Type B pancreatic cell (in vitro differentiated cells): ENCODE results near the gene KCNQ5. TPM values are rescaled to one million over a fixed set of nuclear protein-coding genes. Genes with fewer than 3 reads are reported as not detected.

Source experiments
- DNase-seq: peaks from one replicate; pipeline ENCODE4 v3.0.0; 2021; ENCODE audit warnings: mixed read lengths; ENCODE audit not compliant: unreplicated experiment; ENCODE audit errors: extremely low spot score
- H3K27ac Mint-ChIP-seq: 2 replicates; pipeline ENCODE4 v1.8.0; 2021; ENCODE audit warnings: mild to moderate bottlenecking, mixed read lengths
- H3K27me3 Mint-ChIP-seq: 2 replicates; pipeline ENCODE4 v1.8.0; 2021; ENCODE audit warnings: mixed read lengths
- H3K36me3 Mint-ChIP-seq: 2 replicates; pipeline ENCODE4 v1.8.0; 2021; ENCODE audit warnings: mixed read lengths
- H3K4me1 Mint-ChIP-seq: one replicate; pipeline ENCODE4 v1.8.0; 2021; ENCODE audit warnings: mixed read lengths; ENCODE audit not compliant: unreplicated experiment
- H3K4me3 Mint-ChIP-seq: 2 replicates; pipeline ENCODE4 v1.8.0; 2021; ENCODE audit warnings: mild to moderate bottlenecking, mixed read lengths
- H3K9me3 Mint-ChIP-seq: 2 replicates; pipeline ENCODE4 v1.8.0; 2021; ENCODE audit warnings: mixed read lengths
- total RNA-seq: library from RNA; stranded (reverse); gene quantifications from 2 replicates; pipeline ENCODE4 v1.2.1, GENCODE V29; 2021; ENCODE audit warnings: low replicate concordance
- TF ChIP-seq, protein P1 (sequence below): fragments of 200-600 bp; sonication (generic); conservative IDR thresholded peaks from 2 replicates; pipeline ENCODE4 v1.5.0; 2021; ENCODE audit warnings: antibody characterized with exemption, mild to moderate bottlenecking

Gene KCNQ5
- total RNA-seq, 1 donor from 2014 or later: 1.7 TPM

DNA sequence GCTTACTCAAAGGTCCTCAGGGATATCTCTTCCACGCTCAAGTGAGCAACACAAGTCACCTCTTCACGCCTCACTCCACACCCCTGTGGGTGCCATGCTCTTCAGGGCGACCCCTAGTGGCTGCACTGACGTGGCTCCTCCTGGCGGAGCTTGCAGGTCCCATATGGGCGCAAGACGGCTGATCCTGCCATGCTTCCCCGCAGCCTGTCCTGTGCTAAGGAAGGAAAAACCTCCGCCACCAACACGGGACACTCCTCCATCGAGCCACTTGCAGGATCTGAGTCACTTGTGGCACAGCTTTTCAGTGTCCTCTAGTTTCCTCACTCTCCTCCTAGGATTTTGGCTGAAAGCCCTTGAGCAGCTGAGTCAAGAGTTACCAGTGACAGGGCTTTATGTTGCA lies 512.7 kb downstream of the KCNQ5 start:
- Mint-ChIP-seq H3K4me1 (peaks cover 9% of the 10 kb centered on the region), H3K9me3 (no peaks in the 10 kb centered on the region), H3K36me3 (no peaks in the 10 kb centered on the region), H3K27ac (no peak overlapping the region), H3K27me3 (peaks cover 20% of the 10 kb centered on the region), H3K4me3 (no peak overlapping the region)
- TF ChIP-seq, protein P1, sequence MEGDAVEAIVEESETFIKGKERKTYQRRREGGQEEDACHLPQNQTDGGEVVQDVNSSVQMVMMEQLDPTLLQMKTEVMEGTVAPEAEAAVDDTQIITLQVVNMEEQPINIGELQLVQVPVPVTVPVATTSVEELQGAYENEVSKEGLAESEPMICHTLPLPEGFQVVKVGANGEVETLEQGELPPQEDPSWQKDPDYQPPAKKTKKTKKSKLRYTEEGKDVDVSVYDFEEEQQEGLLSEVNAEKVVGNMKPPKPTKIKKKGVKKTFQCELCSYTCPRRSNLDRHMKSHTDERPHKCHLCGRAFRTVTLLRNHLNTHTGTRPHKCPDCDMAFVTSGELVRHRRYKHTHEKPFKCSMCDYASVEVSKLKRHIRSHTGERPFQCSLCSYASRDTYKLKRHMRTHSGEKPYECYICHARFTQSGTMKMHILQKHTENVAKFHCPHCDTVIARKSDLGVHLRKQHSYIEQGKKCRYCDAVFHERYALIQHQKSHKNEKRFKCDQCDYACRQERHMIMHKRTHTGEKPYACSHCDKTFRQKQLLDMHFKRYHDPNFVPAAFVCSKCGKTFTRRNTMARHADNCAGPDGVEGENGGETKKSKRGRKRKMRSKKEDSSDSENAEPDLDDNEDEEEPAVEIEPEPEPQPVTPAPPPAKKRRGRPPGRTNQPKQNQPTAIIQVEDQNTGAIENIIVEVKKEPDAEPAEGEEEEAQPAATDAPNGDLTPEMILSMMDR: peak; percentile 66
- no peak for DNase-seq

DNA sequence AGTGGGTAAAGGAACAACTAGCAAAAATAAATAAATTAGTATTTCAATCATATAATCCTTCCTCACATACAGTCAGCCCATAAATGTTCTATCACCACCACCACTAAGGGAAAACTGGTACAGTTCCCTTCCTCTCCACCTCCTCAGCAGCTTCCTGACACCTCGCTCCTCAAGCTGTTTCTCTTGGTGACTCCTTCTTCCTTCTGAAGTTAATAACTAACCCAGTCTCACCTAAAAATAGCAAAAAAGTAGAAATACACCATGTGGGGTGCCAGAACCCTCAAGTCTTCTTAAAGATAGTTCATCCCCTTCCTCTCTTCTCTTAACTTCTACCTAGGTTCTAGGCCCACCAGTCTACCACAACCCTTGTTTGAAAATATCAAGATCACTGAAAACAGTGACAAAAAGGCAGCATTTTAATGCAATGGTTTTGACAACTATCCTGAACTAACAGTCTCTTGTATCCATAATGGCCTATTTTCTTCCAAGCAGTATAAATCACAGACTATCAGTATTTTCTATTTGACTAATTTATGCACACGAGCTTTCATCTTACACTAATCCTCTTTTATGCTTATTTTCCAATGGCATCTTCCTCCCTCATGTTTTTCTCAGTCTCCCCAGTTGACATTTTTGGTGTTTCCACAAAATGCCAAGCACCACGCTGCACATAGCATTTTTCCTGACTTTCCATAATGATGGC lies 518.0 kb downstream of the KCNQ5 start:
- Mint-ChIP-seq H3K36me3 (no peaks in the 10 kb centered on the region), H3K4me1 (no peaks in the 10 kb centered on the region), H3K4me3 (no peak overlapping the region), H3K9me3 (no peaks in the 10 kb centered on the region), H3K27ac (no peak overlapping the region), H3K27me3 (peaks cover 7% of the 10 kb centered on the region)
- TF ChIP-seq, protein P1: no peak
- DNase-seq: no peak

DNA sequence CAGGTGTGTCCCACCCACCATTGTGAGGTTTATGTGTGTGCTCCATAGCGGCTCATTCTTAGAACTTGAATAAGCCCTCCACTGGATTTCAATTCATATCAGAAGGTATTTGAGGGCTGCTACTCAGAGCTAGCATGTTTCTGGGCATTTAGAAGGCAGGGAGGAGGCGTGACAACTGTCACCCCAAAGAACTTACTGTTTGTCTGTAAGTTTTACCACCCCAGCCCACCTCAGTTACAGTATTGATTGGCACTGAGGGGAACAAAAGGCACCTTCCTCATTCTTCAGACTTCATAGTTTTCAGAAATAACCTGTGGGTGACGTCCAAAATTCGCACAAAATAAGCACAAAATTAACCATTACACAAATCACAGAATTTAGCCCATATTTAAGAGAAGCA lies 521.7 kb downstream of the KCNQ5 start:
- no peaks in the 10 kb centered on the region for H3K4me1 Mint-ChIP-seq
- H3K27me3 Mint-ChIP-seq: peaks cover 4% of the 10 kb centered on the region
- TF ChIP-seq, protein P1: no peak
- no peaks in the 10 kb centered on the region for H3K9me3 Mint-ChIP-seq
- H3K27ac Mint-ChIP-seq: no peak overlapping the region
- no peak for DNase-seq
- H3K4me3 Mint-ChIP-seq: no peak overlapping the region
- no peaks in the 10 kb centered on the region for H3K36me3 Mint-ChIP-seq

DNA sequence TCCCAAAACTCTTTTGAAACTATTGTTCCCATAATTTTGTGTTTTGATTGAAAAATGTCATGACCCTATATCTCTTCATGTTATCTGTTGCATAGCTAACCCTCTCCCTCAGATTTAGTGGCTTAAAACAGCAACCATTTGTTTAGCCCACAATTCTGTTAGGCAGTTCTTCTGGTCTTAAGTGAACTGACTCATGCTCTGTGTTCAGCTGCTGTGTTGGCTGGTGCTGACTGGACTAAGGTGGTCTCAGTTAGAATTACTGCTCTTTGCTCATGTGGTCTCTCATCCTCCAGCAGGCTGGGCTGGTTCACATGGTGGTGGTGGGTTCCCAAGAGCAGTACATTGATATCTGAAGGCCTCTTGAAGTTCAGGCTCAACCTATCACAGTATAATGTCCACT lies 522.7 kb downstream of the KCNQ5 start:
- DNase-seq: no peak
- Mint-ChIP-seq H3K4me1 (no peaks in the 10 kb centered on the region), H3K4me3 (no peak overlapping the region), H3K36me3 (no peaks in the 10 kb centered on the region), H3K27me3 (no peaks in the 10 kb centered on the region), H3K9me3 (no peaks in the 10 kb centered on the region), H3K27ac (no peak overlapping the region)
- TF ChIP-seq, protein P1: no peak

DNA sequence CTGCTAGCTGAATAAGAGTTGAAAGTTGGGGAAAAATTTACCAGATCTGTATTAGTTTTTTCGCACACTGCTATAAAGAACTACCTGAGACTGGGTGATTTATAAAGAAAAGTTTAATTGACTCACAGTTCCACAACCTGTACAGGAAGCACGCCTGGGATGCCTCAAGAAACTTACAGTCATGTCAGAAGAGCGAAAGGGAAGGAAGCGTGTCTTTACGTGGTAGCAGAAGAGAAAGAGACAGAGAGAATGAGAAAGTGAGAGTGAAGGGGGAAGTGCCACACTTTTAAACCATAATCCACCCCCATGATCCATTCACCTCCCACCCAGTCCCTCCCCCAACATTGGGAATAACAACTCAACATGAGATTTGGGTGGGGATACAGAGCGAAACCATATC lies 523.8 kb downstream of the KCNQ5 start:
- Mint-ChIP-seq H3K4me1 (no peaks in the 10 kb centered on the region), H3K9me3 (no peaks in the 10 kb centered on the region), H3K4me3 (no peak overlapping the region), H3K27me3 (no peaks in the 10 kb centered on the region), H3K36me3 (no peaks in the 10 kb centered on the region), H3K27ac (no peak overlapping the region)
- no peak for DNase-seq
- TF ChIP-seq, protein P1: no peak

DNA sequence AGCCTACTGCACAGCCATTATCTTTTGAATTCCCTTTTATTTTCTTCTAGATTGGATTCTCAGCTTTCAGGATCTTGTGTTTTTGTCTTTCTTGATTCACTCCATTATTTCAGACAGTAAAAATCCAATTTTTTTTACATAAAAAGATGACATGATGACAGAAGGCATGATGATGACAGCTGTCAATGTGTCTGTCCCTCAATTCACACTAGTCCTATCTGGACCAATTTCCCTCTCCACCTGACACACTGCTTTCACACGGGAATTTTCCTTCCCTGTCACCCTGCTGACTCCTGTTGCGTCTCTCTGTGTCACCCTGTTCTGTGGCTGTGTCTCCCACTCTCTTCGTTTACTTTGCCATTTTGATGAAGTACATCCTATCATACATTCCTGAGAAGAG lies 529.9 kb downstream of the KCNQ5 start:
- Mint-ChIP-seq H3K4me3 (no peak overlapping the region), H3K9me3 (no peaks in the 10 kb centered on the region), H3K4me1 (no peaks in the 10 kb centered on the region), H3K27me3 (peaks cover 3% of the 10 kb centered on the region), H3K36me3 (no peaks in the 10 kb centered on the region), H3K27ac (no peak overlapping the region)
- no peak for DNase-seq
- TF ChIP-seq, protein P1: no peak
